Measurements from ENCODE around the gene ANG.

- TF ChIP-seq, protein P1, sequence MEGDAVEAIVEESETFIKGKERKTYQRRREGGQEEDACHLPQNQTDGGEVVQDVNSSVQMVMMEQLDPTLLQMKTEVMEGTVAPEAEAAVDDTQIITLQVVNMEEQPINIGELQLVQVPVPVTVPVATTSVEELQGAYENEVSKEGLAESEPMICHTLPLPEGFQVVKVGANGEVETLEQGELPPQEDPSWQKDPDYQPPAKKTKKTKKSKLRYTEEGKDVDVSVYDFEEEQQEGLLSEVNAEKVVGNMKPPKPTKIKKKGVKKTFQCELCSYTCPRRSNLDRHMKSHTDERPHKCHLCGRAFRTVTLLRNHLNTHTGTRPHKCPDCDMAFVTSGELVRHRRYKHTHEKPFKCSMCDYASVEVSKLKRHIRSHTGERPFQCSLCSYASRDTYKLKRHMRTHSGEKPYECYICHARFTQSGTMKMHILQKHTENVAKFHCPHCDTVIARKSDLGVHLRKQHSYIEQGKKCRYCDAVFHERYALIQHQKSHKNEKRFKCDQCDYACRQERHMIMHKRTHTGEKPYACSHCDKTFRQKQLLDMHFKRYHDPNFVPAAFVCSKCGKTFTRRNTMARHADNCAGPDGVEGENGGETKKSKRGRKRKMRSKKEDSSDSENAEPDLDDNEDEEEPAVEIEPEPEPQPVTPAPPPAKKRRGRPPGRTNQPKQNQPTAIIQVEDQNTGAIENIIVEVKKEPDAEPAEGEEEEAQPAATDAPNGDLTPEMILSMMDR (IDR thresholded peaks at IDR 0.05): no peak
- no peak for TF ChIP-seq EP300 (IDR thresholded peaks at IDR 0.05)
These were observed 55.0 kb downstream of the ANG start for GRCh38 chr14:20743556-20743955.
